HepG2 (cell line): ENCODE results near the gene B4GALT2. TPM values are rescaled to one million over a fixed set of nuclear protein-coding genes. Genes with fewer than 3 reads are reported as not detected.

Experiments used
- ARHGAP35 ChIP-seq: sonication (generic); formaldehyde crosslinking; IDR thresholded peaks from 2 replicates; pipeline ENCODE4 v1.9.0; 2022; ENCODE audit warnings: mild to moderate bottlenecking, inconsistent platforms, moderate library complexity, missing genetic modification reagents, borderline replicate concordance
- ATF7-NPFF ChIP-seq: sonication (generic); formaldehyde crosslinking; IDR thresholded peaks from 2 replicates; pipeline ENCODE4 v1.8.1; 2023; ENCODE audit warnings: mild to moderate bottlenecking, low read depth, missing genetic modification reagents, moderate library complexity
- EEA1 ChIP-seq: sonication (generic); formaldehyde crosslinking; IDR thresholded peaks from 2 replicates; pipeline ENCODE4 v1.5.1; 2020; ENCODE audit warnings: mild to moderate bottlenecking, missing genetic modification reagents, borderline replicate concordance
- REXO4 ChIP-seq: sonication (generic); formaldehyde crosslinking; IDR thresholded peaks from 2 replicates; pipeline ENCODE4 v1.8.0; 2022; ENCODE audit warnings: missing genetic modification reagents, mild to moderate bottlenecking, borderline replicate concordance
- SMARCE1 ChIP-seq: fragments of 450-650 bp; IDR thresholded peaks from 2 replicates; pipeline ENCODE4 v1.6.1; 2017; ENCODE audit warnings: borderline replicate concordance
- ZNF263 ChIP-seq: sonication (generic); formaldehyde crosslinking; IDR thresholded peaks from 2 replicates; pipeline ENCODE4 v1.4.0; 2020; ENCODE audit warnings: missing genetic modification reagents
- ZNF430 ChIP-seq: sonication (generic); formaldehyde crosslinking; IDR thresholded peaks from 2 replicates; pipeline ENCODE4 v1.9.0; 2021; ENCODE audit warnings: mild to moderate bottlenecking, missing genetic modification reagents
- ZNF567 ChIP-seq: sonication (generic); formaldehyde crosslinking; IDR thresholded peaks from 2 replicates; pipeline ENCODE4 v1.8.1; 2023; ENCODE audit warnings: mild to moderate bottlenecking, missing genetic modification reagents, borderline replicate concordance
- polyA plus RNA-seq, 8 experiments: library from polyadenylated mRNA; depleted of rRNA in 3 of 8; stranded (reverse) in 7 of 8; unstranded in 1 of 8; fragments of >200 nt; fragmentation: Illumina TruSeq in 4 of 8; extraction: Trizol in 4 of 8; gene quantifications; 2 replicates each; pipeline versions ENCODE4 v1.2.1 to v1.2.3, GENCODE V29; 2011 to 2016; ENCODE audit warnings: low read depth in 4 of 8, missing spikeins in 1 of 8, mixed read lengths in 1 of 8; ENCODE audit not compliant: insufficient read depth in 1 of 8
- total RNA-seq, 5 experiments: library from RNA; depleted of rRNA; stranded (reverse); fragments of >200 nt; fragmentation: Illumina TruSeq; extraction: Trizol; gene quantifications; 2 replicates each; pipeline ENCODE4 v1.2.3, GENCODE V29; 2016; ENCODE audit warnings: low read depth in 1 of 5
- TF ChIP-seq, protein P1 (sequence below): conservative IDR thresholded peaks from 2 replicates; pipeline ENCODE4 v1.6.1; 2018; ENCODE audit warnings: missing genetic modification reagents
- TF ChIP-seq, protein P2 (sequence below): IDR thresholded peaks from 2 replicates; pipeline ENCODE4 v1.4.0; 2020; ENCODE audit warnings: mild to moderate bottlenecking, missing genetic modification reagents
- TF ChIP-seq, protein P3 (sequence below): IDR thresholded peaks from 2 replicates; pipeline ENCODE4 v1.6.1; 2016; ENCODE audit warnings: missing genetic modification reagents, missing compliant biosample characterization
- TF ChIP-seq, protein P4 (sequence below): IDR thresholded peaks from 2 replicates; pipeline ENCODE4 v1.6.1; 2012; ENCODE audit warnings: inconsistent platforms
- TF ChIP-seq, protein P5 (sequence below): sonication (generic); formaldehyde crosslinking; IDR thresholded peaks from 2 replicates; pipeline ENCODE4 v1.5.1; 2020; ENCODE audit warnings: mild to moderate bottlenecking, missing genetic modification reagents, borderline replicate concordance

B4GALT2 gene
- total and polyA plus RNA-seq, 2 of the 13 experiments (the other 11 are each of a cell fraction or from before 2014, with no cell fraction given), result 41.9 to 78.0 TPM

DNA sequence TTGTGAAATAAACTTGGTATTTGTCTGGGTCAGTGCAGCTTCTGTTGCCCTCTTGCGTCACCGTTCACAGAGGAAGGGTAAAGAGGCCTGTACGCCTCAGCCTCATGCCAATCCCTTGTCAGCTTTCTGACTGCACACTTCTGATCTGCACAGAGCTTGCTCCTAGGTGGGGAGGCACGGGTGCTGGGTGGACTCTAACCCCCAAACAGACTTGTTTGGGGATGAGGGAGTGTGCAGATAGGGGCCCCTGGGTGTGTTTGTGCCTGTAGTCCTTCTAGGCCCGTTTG, 803 bp upstream of the B4GALT2 start (continued):
- TF ChIP-seq, protein P1, sequence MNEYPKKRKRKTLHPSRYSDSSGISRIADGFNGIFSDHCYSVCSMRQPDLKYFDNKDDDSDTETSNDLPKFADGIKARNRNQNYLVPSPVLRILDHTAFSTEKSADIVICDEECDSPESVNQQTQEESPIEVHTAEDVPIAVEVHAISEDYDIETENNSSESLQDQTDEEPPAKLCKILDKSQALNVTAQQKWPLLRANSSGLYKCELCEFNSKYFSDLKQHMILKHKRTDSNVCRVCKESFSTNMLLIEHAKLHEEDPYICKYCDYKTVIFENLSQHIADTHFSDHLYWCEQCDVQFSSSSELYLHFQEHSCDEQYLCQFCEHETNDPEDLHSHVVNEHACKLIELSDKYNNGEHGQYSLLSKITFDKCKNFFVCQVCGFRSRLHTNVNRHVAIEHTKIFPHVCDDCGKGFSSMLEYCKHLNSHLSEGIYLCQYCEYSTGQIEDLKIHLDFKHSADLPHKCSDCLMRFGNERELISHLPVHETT (CRISPR knock-in tag), result 0 out of 2 replicates have a peak, but pooled peaks have one; percentile 11
- TF ChIP-seq, protein P2, sequence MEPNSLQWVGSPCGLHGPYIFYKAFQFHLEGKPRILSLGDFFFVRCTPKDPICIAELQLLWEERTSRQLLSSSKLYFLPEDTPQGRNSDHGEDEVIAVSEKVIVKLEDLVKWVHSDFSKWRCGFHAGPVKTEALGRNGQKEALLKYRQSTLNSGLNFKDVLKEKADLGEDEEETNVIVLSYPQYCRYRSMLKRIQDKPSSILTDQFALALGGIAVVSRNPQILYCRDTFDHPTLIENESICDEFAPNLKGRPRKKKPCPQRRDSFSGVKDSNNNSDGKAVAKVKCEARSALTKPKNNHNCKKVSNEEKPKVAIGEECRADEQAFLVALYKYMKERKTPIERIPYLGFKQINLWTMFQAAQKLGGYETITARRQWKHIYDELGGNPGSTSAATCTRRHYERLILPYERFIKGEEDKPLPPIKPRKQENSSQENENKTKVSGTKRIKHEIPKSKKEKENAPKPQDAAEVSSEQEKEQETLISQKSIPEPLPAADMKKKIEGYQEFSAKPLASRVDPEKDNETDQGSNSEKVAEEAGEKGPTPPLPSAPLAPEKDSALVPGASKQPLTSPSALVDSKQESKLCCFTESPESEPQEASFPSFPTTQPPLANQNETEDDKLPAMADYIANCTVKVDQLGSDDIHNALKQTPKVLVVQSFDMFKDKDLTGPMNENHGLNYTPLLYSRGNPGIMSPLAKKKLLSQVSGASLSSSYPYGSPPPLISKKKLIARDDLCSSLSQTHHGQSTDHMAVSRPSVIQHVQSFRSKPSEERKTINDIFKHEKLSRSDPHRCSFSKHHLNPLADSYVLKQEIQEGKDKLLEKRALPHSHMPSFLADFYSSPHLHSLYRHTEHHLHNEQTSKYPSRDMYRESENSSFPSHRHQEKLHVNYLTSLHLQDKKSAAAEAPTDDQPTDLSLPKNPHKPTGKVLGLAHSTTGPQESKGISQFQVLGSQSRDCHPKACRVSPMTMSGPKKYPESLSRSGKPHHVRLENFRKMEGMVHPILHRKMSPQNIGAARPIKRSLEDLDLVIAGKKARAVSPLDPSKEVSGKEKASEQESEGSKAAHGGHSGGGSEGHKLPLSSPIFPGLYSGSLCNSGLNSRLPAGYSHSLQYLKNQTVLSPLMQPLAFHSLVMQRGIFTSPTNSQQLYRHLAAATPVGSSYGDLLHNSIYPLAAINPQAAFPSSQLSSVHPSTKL (CRISPR knock-in tag), result peak; percentile 20; the same call in 1 of the 2 replicates
- TF ChIP-seq ATF7-NPFF (CRISPR knock-in tag) (0 out of 2 replicates have a peak, but pooled peaks have one; percentile 36), EEA1 (0 out of 2 replicates have a peak, but pooled peaks have one; percentile 18), ZNF567 (CRISPR knock-in tag) (no peak), ARHGAP35 (CRISPR knock-in tag) (no peak), ZNF430 (CRISPR knock-in tag) (0 out of 2 replicates have a peak, but pooled peaks have one; percentile 71), REXO4 (CRISPR knock-in tag) (no peak), SMARCE1 (no peak), ZNF263 (CRISPR knock-in tag) (peak; percentile 62; the same call in 1 of the 2 replicates)
- TF ChIP-seq, protein P3, sequence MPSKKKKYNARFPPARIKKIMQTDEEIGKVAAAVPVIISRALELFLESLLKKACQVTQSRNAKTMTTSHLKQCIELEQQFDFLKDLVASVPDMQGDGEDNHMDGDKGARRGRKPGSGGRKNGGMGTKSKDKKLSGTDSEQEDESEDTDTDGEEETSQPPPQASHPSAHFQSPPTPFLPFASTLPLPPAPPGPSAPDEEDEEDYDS (CRISPR knock-in tag), result 0 out of 2 replicates have a peak, but pooled peaks have one; percentile 32
- TF ChIP-seq, protein P4, sequence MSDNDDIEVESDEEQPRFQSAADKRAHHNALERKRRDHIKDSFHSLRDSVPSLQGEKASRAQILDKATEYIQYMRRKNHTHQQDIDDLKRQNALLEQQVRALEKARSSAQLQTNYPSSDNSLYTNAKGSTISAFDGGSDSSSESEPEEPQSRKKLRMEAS, result 0 out of 2 replicates have a peak, but pooled peaks have one; percentile 17
- TF ChIP-seq, protein P5, sequence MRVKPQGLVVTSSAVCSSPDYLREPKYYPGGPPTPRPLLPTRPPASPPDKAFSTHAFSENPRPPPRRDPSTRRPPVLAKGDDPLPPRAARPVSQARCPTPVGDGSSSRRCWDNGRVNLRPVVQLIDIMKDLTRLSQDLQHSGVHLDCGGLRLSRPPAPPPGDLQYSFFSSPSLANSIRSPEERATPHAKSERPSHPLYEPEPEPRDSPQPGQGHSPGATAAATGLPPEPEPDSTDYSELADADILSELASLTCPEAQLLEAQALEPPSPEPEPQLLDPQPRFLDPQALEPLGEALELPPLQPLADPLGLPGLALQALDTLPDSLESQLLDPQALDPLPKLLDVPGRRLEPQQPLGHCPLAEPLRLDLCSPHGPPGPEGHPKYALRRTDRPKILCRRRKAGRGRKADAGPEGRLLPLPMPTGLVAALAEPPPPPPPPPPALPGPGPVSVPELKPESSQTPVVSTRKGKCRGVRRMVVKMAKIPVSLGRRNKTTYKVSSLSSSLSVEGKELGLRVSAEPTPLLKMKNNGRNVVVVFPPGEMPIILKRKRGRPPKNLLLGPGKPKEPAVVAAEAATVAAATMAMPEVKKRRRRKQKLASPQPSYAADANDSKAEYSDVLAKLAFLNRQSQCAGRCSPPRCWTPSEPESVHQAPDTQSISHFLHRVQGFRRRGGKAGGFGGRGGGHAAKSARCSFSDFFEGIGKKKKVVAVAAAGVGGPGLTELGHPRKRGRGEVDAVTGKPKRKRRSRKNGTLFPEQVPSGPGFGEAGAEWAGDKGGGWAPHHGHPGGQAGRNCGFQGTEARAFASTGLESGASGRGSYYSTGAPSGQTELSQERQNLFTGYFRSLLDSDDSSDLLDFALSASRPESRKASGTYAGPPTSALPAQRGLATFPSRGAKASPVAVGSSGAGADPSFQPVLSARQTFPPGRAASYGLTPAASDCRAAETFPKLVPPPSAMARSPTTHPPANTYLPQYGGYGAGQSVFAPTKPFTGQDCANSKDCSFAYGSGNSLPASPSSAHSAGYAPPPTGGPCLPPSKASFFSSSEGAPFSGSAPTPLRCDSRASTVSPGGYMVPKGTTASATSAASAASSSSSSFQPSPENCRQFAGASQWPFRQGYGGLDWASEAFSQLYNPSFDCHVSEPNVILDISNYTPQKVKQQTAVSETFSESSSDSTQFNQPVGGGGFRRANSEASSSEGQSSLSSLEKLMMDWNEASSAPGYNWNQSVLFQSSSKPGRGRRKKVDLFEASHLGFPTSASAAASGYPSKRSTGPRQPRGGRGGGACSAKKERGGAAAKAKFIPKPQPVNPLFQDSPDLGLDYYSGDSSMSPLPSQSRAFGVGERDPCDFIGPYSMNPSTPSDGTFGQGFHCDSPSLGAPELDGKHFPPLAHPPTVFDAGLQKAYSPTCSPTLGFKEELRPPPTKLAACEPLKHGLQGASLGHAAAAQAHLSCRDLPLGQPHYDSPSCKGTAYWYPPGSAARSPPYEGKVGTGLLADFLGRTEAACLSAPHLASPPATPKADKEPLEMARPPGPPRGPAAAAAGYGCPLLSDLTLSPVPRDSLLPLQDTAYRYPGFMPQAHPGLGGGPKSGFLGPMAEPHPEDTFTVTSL (CRISPR knock-in tag), result 0 out of 2 replicates have a peak, but pooled peaks have one; percentile 26
